B cell (primary cell): Measurements from ENCODE around the gene HDAC5.

Source experiments
- CTCF ChIP-seq: fragments of 200-600 bp; IDR thresholded peaks from one replicate; pipeline ENCODE4 v1.8.0; 2022; ENCODE audit warnings: antibody characterized with exemption, mild to moderate bottlenecking
- EZH2 ChIP-seq: IDR thresholded peaks from 2 replicates; pipeline ENCODE4 v1.6.1; 2012; ENCODE audit warnings: borderline replicate concordance, low read depth, mild to moderate bottlenecking, moderate library complexity, low read length; ENCODE audit not compliant: insufficient read depth, poor library complexity, severe bottlenecking

DNA sequence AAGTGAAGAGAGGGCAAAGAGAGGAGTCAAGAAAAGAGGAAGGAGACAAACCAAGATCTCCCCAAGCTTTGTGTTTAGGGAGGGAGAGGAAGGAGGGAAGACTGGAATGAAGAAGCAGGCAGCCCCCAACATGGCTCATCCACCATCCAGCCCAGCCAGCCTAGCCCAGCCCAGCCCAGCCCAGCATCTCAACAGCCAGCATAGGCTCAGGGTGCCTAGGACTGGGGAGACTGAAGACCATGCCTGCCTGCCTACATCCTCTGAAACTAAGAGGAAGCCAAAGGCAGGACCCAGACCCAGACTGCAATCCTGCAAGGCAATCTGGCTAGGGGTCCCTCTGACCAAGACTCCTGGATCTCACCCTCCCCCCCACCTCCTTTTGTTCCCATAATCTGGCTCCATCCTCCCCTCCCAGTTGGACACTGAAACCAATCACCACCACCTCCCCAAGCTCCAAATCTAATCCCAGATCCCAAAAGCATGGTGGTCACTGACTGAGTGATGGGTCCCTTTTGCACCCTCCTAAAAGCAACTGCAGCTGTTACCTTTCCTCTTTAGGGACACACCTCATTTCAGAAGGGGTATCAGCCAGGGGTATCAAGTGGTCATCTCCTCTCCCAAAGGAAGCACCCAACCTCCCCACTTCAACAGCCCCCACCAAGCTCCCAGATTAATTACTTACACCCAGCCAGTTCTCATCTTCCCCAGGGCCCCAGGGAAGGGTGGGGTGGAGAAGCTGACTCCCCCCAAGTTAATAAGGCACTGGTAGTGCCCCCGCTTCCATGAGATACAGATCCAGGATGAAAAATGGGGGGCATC is 1.2 kb downstream of the HDAC5 start:
- no peak for TF ChIP-seq CTCF
- TF ChIP-seq EZH2, result no peak
